Endothelial cell of hepatic sinusoid (primary cell): ENCODE results near the gene ZIC4.

Experiments
- in situ Hi-C: cut with HindIII; loops from 2 replicates; pipeline ENCODE4 v1.10.0; 2017; ENCODE audit warnings: low sequenced_read_pairs

ZIC4 gene

GRCh38 chr3:147356145-147356908 is 50.0 kb downstream of the ZIC4 start:
- in situ Hi-C loops = no loop called here

DNA sequence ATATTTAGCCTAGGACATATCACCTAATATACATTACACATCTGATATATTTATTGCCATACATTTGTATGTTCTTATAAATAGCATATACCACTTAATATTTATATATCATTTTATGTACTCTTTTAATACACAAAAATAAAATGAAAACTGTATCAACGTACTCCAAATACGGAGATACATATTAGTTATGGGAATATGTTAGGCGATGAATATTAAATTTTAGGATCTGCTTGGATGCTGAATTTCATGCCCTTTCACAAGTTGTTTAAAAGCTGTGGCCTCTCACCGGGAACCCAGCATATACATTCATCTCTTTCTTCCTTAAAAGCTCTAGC is 50.6 kb downstream of the ZIC4 start:
- in situ Hi-C loops = no loop called here

DNA sequence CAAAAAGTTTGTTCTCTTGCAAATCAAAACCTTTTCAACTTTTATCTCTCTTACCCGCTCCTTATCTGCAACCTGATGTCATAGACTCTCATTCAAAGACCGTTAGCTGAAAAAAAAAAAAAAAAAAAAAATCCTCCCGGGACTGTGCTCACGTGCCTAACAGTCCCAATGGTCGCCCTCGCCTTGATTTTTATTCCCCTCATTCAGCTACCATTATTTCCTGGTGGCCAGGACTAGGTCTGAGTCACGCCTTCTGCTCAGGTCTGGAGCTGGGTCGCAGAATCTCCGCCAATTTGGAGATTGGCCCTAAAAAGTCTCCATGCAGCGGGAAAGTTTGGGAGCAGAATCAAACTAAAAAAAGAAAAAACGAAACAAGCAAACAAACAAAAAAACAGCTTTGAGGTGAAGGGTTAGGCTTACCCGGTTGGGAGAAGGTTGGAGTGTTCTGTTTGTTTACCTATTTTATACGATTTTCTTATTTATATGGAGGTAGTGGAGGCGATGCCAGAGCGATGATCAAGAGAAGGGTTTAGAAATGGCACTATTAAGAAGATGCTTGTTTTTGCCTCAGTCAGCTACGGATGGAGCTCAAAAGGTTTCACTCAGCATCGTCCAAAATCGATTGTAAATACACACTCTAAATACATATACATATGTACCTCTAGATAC is 51.1 kb downstream of the ZIC4 start:
- in situ Hi-C loops = no loop called here

DNA sequence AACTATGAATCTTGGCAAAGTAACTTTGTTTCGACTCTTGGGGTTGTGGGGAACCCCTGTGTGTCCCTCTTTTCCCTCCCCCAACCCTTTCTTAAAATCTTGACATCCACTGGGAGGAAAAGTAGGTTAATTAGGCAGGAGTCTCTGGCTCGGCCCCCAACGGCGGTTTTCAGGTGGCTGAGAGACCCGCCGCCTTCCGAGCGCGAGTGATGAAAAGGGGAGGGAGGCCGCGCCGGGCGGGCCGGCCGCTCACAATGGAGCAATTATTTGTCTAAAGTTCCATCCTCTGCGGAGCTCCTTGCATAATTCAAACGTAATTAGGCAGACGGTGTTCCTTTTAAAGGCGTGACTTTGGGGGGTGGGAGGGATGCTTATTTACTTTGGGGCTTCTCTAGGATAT is 51.7 kb downstream of the ZIC4 start:
- in situ Hi-C loops = no loop called here

DNA sequence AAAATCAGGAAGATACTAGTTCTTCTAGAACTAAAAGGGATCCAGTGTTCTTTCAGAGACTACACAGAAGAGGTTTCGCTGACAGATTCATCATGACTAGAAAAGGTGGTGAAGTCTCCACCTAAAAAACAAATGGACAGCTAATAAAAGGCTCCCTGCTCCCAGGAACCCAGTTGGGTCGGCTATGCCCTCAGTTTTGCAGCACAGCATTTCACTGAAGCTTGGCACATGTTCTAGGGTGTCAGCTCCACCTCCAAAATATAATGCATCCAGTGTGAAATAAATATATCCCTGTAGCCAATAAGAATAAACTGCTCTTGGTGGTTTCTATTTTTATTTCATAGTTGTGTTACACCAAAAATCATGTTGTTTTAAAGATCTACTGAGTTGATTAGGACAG is 55.0 kb downstream of the ZIC4 start:
- in situ Hi-C loops = no loop called here

DNA sequence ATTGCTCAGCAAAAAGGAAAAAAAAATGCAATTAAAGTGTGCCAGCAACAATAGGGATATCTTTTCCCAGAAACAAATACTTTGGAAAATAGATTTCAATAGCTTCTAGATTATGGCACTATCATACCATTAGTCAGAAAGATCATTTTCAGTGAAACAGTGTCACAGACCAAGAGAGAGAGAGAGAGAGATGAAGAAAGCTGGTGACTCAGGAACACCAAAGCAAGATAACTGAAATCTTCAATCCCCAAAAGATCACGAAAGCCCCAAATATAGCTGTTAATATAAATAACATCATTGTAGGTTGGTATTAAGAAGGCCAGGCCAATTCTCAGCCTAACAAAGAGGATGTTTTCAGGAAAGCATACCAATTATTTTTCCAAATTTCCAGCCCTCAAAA is 57.4 kb downstream of the ZIC4 start:
- in situ Hi-C loops = no loop called here

- in situ Hi-C loops = no loop called here
Measured at GRCh38 chr3:147343926-147344325, 62.4 kb downstream of the ZIC4 start.

GRCh38 chr3:147341727-147342126 is 64.6 kb downstream of the ZIC4 start:
- in situ Hi-C loops = no loop called here

DNA sequence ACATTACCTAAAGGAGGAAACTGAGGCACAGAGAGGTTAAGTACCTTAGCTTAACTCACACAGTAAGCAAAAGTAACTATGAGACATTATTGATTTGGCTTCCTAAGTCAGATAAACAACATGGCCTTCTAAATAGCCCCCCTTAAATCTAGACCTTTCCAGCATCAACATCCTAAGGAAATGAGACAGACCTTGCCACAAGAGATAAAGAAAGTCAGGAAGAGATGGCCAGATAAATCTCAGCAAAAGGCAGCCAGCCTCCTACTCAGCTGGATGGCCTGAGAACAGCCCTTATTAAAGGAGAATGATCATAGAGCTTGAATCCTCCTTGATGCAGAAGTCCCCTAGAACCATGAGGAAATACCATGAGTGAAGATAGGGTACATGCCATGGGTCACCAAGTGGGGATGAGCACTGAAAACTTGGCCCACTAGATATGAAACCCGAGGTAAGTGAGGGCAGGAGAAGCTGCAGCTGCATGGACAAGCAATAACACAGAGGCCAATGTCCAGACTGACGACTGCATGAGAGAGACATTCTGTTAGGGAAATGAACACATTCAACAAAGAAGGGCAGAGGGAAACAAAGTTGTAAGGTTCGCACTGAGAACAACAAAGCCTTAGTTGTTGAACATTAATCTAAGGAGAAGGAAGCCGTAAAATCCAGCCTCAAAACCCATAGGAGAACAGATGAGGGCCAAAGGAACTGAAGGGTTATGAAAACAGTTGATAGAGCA is 69.6 kb downstream of the ZIC4 start:
- in situ Hi-C loops = no loop called here
